Endothelial cell (in vitro differentiated cells): Measurements from ENCODE around the gene CATSPERZ. TPM values are rescaled to one million over a fixed set of nuclear protein-coding genes. Genes with fewer than 3 reads are reported as not detected.

Experiments
- DNase-seq: peaks from one replicate; pipeline ENCODE4 v3.0.0; 2021; ENCODE audit warnings: low spot score
- H3K27ac Mint-ChIP-seq: one replicate; pipeline ENCODE4 v1.8.0; 2021; ENCODE audit warnings: mixed read lengths, inconsistent platforms; ENCODE audit not compliant: unreplicated experiment
- H3K27me3 Mint-ChIP-seq: one replicate; pipeline ENCODE4 v1.8.0; 2021; ENCODE audit warnings: mild to moderate bottlenecking, moderate library complexity, mixed read lengths, inconsistent platforms; ENCODE audit not compliant: unreplicated experiment
- H3K36me3 Mint-ChIP-seq: one replicate; pipeline ENCODE4 v1.8.0; 2021; ENCODE audit warnings: mild to moderate bottlenecking, low read depth, mixed read lengths, inconsistent platforms; ENCODE audit not compliant: unreplicated experiment
- H3K4me1 Mint-ChIP-seq: one replicate; pipeline ENCODE4 v1.8.0; 2021; ENCODE audit warnings: mild to moderate bottlenecking, mixed read lengths, inconsistent platforms; ENCODE audit not compliant: unreplicated experiment
- H3K4me3 Mint-ChIP-seq: one replicate; pipeline ENCODE4 v1.8.0; 2021; ENCODE audit warnings: mild to moderate bottlenecking, mixed read lengths, inconsistent platforms; ENCODE audit not compliant: unreplicated experiment
- H3K9me3 Mint-ChIP-seq: one replicate; pipeline ENCODE4 v1.8.0; 2021; ENCODE audit warnings: mixed read lengths, inconsistent platforms; ENCODE audit not compliant: unreplicated experiment
- CTCF ChIP-seq: fragments of 200-600 bp; sonication (generic); IDR thresholded peaks from one replicate; pipeline ENCODE4 v1.5.0; 2021; ENCODE audit warnings: antibody characterized with exemption; ENCODE audit not compliant: unreplicated experiment
- total RNA-seq: library from RNA; stranded (reverse); fragmentation: NEBNext Ultra II Directional; extraction: Animal tissue kit (Norgen Biotek cat#: 25700); gene quantifications from one replicate; pipeline ENCODE4 v1.2.1, GENCODE V29; 2021; ENCODE audit not compliant: unreplicated experiment

Gene CATSPERZ
- total RNA-seq, 1 donor from 2014 or later = 0.38 TPM

- H3K27me3 Mint-ChIP-seq = peaks cover 12% of the 10 kb centered on the region
- H3K4me3 Mint-ChIP-seq = peak within 1 kb of the TSS; percentile 88
- peak within 1 kb of the TSS; percentile 70 for H3K27ac Mint-ChIP-seq
- H3K4me1 Mint-ChIP-seq = peaks cover 5% of the 10 kb centered on the region
- H3K9me3 Mint-ChIP-seq = no peaks in the 10 kb centered on the region
- peak; percentile 91 for DNase-seq
- peaks cover 14% of the 10 kb centered on the region for H3K36me3 Mint-ChIP-seq
- no peak for TF ChIP-seq CTCF
Observed at GRCh38 chr11:64284962-64285884, 14.9 kb upstream of the CATSPERZ start, which contains the start of gene GPR137. GPR137 (plus strand) TSS chr11:64285848; CDS start chr11:64286525, 677 bp downstream.

DNA sequence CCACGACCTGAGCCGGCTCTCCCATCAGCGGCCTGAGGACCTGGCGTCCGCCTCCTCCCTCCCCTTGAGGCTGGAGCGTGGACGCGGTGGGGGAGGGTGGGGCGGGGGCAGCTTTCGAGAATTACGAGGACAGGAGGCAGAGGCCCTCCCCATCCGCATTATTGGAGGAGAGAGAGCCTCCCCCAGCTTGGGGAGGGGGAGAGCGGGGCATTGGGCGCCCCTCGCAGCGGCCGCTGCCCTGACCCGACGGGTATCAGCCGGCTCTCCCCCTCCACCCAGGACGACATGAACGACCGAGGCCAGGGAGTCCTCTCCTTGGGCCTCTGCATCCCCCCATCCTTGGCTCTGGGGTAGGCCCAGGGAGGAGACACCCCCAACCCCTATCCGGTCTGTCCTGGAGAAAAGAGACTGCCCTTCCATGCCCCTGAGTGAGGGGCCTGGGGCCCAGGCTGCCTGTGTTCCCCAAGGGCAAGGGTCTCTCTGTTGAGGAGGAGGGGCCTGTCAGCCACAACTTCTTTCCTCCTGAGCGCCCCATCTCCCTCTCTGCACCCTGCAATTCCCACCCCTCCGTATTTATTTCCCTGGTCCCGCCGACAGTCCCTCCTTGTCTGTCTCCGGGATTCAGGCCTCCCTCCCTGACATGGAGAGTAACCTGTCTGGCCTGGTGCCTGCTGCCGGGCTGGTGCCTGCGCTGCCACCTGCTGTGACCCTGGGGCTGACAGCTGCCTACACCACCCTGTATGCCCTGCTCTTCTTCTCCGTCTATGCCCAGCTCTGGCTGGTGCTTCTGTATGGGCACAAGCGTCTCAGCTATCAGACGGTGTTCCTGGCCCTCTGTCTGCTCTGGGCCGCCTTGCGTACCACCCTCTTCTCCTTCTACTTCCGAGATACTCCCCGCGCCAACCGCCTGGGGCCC, 14.0 kb upstream of the CATSPERZ start:
- Mint-ChIP-seq H3K36me3 (peaks cover 17% of the 10 kb centered on the region), H3K4me3 (peak overlapping the region; percentile 87), H3K9me3 (no peaks in the 10 kb centered on the region), H3K27ac (peak overlapping the region; percentile 14), H3K27me3 (peaks cover 19% of the 10 kb centered on the region), H3K4me1 (peaks cover 10% of the 10 kb centered on the region)
- DNase-seq = no peak
- no peak for TF ChIP-seq CTCF

DNA sequence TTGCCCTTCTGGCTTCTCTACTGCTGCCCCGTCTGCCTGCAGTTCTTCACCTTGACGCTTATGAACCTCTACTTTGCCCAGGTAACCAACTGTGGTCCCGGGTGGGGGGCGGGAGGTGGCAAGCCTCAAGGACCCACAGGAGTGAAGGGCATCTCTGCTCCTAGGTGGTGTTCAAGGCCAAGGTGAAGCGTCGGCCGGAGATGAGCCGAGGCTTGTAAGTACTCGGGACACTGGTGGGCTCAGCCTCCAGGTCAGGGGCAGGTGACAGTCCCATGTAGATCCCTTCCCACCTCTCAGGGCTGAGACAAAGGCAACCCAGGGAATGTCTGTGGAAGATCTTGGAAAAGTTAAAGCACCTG, 13.4 kb upstream of the CATSPERZ start:
- Mint-ChIP-seq H3K27me3 (peaks cover 19% of the 10 kb centered on the region), H3K4me3 (peak overlapping the region; percentile 87), H3K9me3 (no peaks in the 10 kb centered on the region), H3K27ac (peak overlapping the region; percentile 14), H3K36me3 (peaks cover 11% of the 10 kb centered on the region), H3K4me1 (peaks cover 10% of the 10 kb centered on the region)
- DNase-seq = no peak
- TF ChIP-seq CTCF = no peak

DNA sequence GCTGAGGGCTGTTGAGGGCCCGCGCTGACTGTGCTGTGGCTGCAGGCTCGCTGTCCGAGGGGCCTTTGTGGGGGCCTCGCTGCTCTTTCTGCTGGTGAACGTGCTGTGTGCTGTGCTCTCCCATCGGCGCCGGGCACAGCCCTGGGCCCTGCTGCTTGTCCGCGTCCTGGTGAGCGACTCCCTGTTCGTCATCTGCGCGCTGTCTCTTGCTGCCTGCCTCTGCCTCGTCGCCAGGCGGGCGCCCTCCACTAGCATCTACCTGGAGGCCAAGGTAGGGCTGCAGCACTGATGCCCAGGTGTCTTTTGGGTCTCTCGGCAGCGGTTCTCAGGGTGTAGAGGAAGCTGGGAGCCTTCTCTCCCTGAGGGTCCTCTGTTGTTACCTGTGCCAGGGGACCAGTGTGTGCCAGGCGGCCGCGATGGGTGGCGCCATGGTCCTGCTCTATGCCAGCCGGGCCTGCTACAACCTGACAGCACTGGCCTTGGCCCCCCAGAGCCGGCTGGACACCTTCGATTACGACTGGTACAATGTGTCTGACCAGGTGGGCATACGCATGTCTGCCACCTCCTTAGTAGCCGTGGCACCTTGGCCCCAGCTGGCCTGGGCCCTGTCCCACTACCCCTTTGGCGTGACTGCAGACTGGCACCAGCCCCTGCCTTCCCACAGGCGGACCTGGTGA, 12.3 kb upstream of the CATSPERZ start:
- peaks cover 9% of the 10 kb centered on the region for H3K36me3 Mint-ChIP-seq
- H3K27me3 Mint-ChIP-seq = peaks cover 19% of the 10 kb centered on the region
- TF ChIP-seq CTCF = no peak
- no peaks in the 10 kb centered on the region for H3K9me3 Mint-ChIP-seq
- no peak overlapping the region for H3K27ac Mint-ChIP-seq
- no peak overlapping the region for H3K4me3 Mint-ChIP-seq
- no peak for DNase-seq
- H3K4me1 Mint-ChIP-seq = peaks cover 10% of the 10 kb centered on the region
